H1 (cell line): Measurements from ENCODE around the gene TNF. TPM values are rescaled to one million over a fixed set of nuclear protein-coding genes. Genes with fewer than 3 reads are reported as not detected.

ENCODE experiments used
- CEBPB ChIP-seq: IDR thresholded peaks from 2 replicates; pipeline ENCODE4 v1.6.1; 2012; ENCODE audit warnings: low read depth, low read length
- EGR1 ChIP-seq: IDR thresholded peaks from 2 replicates; pipeline ENCODE4 v1.6.1; 2011; ENCODE audit warnings: low read depth, low read length, borderline replicate concordance
- EP300 ChIP-seq, 2 experiments: IDR thresholded peaks; 1 replicate in 1 of 2; 2 replicates in 1 of 2; pipeline ENCODE4 v1.6.1; 2011 to 2012; ENCODE audit warnings: low read depth in 2 of 2, low read length in 2 of 2, mild to moderate bottlenecking in 2 of 2, borderline replicate concordance in 1 of 2, inconsistent platforms in 1 of 2, moderate library complexity in 1 of 2
- HDAC2 ChIP-seq, 2 experiments: fragments of 300-600 bp in 1 of 2; sonication (generic) in 1 of 2; IDR thresholded peaks; 2 replicates each; pipeline ENCODE4 v1.6.1; 2011 to 2012; ENCODE audit warnings: low read depth in 2 of 2, low read length in 2 of 2, mild to moderate bottlenecking in 2 of 2, moderate library complexity in 2 of 2, borderline replicate concordance in 1 of 2, inconsistent platforms in 1 of 2
- PHF8 ChIP-seq: fragments of 200-600 bp; sonication (generic); conservative IDR thresholded peaks from 2 replicates; pipeline ENCODE4 v1.7.1; 2012; ENCODE audit warnings: low read depth, mild to moderate bottlenecking, inconsistent platforms, low read length, moderate library complexity
- POLR2A ChIP-seq, 2 experiments: IDR thresholded peaks; 1 replicate in 1 of 2; 2 replicates in 1 of 2; pipeline ENCODE4 v1.6.1; 2011; ENCODE audit warnings: low read depth in 2 of 2, low read length in 2 of 2, mild to moderate bottlenecking in 2 of 2; ENCODE audit errors: control extremely low read depth in 1 of 2
- POLR2AphosphoS5 ChIP-seq: IDR thresholded peaks from 2 replicates; pipeline ENCODE4 v1.6.1; 2011; ENCODE audit warnings: low read depth, low read length
- RAD21 ChIP-seq, 2 experiments: IDR thresholded peaks in 1 of 2; conservative IDR thresholded peaks in 1 of 2; 2 replicates each; pipeline ENCODE4 v1.6.1; 2011; ENCODE audit warnings: low read depth in 2 of 2, low read length in 2 of 2, improper control_type of control experiment in 1 of 2, inconsistent platforms in 1 of 2, mild to moderate bottlenecking in 1 of 2, moderate library complexity in 1 of 2
- SAP30 ChIP-seq: fragments of 300-600 bp; sonication (generic); IDR thresholded peaks from 2 replicates; pipeline ENCODE4 v1.7.1; 2012; ENCODE audit warnings: low read length, moderate library complexity, mild to moderate bottlenecking, inconsistent platforms; ENCODE audit not compliant: insufficient read depth, insufficient replicate concordance
- SIN3A ChIP-seq, 2 experiments: IDR thresholded peaks in 1 of 2; conservative IDR thresholded peaks in 1 of 2; 2 replicates each; pipeline ENCODE4 v1.6.1; 2011 to 2012; ENCODE audit warnings: low read length in 2 of 2, improper control_type of control experiment in 1 of 2, low read depth in 1 of 2, mild to moderate bottlenecking in 1 of 2
- SP2 ChIP-seq: IDR thresholded peaks from 2 replicates; pipeline ENCODE4 v1.6.1; 2012; ENCODE audit warnings: mild to moderate bottlenecking, low read length, inconsistent platforms
- TAF1 ChIP-seq: IDR thresholded peaks from 2 replicates; pipeline ENCODE4 v1.6.1; 2011; ENCODE audit warnings: mild to moderate bottlenecking, low read depth, low read length
- TEAD4 ChIP-seq: IDR thresholded peaks from 2 replicates; pipeline ENCODE4 v1.6.1; 2012; ENCODE audit warnings: low read depth, low read length, inconsistent platforms, mixed read lengths
- YY1 ChIP-seq: IDR thresholded peaks from 2 replicates; pipeline ENCODE4 v1.6.1; 2011; ENCODE audit warnings: low read depth, mild to moderate bottlenecking, low read length
- polyA plus RNA-seq, 7 experiments: library from polyadenylated mRNA; depleted of rRNA in 3 of 7; stranded (reverse) in 5 of 7; unstranded in 2 of 7; fragments of >200 nt in 5 of 7; fragments of 200-250 nt in 2 of 7; gene quantifications; 1 replicate in 5 of 7; 2 replicates in 1 of 7; 4 replicates in 1 of 7; pipeline versions ENCODE4 v1.2.1 to v1.2.3, GENCODE V29; 2011 to 2013; ENCODE audit warnings: missing spikeins in 2 of 7, mixed read lengths in 2 of 7
- total RNA-seq: library from RNA; stranded (reverse); fragmentation: NEBNext Ultra II Directional; extraction: Animal tissue kit (Norgen Biotek cat#: 25700); gene quantifications from 2 replicates; pipeline ENCODE4 v1.2.1, GENCODE V29; 2021
- TF ChIP-seq, protein P1 (sequence below): IDR thresholded peaks from 2 replicates; pipeline ENCODE4 v1.6.1; 2012; ENCODE audit warnings: inconsistent platforms

TNF gene
- total and polyA plus RNA-seq, 2 of the 8 experiments (the other 6 are each of a cell fraction or from before 2014, with no cell fraction given) = not detected

DNA sequence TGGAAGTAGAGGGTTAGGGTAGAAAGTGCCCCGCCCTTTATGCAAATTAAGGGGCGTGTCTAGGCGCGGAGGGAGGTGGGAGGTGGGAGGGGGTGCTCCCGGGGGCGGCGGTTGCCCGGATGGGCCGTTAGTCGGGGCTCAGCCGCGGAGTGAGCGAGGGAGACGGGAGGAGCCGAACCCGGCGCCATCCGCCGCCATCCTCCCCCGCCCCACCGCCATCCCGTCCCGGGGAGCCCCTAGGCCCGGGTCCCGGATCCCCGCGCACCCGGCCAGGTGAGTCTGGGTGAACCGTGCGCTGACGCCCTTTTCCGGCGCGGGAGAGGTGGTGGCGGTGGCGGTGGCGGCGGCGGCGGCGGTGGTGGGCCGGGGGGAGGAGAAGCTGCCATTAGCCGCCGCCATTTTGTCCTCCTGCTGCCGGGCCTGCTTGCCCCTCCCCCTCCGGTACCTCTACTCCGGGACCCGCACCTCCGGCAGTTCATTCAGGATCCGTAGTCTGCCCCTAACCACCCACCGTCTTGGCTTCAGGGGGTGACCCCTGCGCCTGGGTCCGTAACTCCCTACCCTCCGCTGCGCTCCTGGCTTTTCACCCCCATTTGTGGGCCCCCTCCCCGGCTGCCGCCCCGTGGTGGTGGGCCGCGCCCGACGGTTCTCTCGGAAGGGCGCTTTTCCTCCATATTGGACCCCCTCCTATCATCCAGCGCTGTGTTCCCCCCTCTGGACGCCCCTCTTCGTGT, 45.4 kb downstream of the TNF start, which contains the start of gene PRRC2A (continued):
- TF ChIP-seq, protein P1, sequence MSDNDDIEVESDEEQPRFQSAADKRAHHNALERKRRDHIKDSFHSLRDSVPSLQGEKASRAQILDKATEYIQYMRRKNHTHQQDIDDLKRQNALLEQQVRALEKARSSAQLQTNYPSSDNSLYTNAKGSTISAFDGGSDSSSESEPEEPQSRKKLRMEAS = peak; percentile 54; the same call in 1 of the 2 replicates
- TF ChIP-seq SIN3A (conservative IDR thresholded peaks at IDR 0.05 in 1 of 2, IDR thresholded peaks at IDR 0.05 in 1 of 2; ENCODE audit: low read depth in 1 of 2, low read length in 2 of 2) (peak in 1 of 2 experiments; percentile 63; a peak in 1 of 4 replicates), YY1 (peak; percentile 95), POLR2A (IDR thresholded peaks at IDR 0.05; ENCODE audit: control extremely low read depth in 1 of 2, low read depth in 2 of 2, low read length in 2 of 2) (peak; percentile 75 to 83), SP2 (no peak), TEAD4 (no peak), SAP30 (no peak), EGR1 (0 out of 2 replicates have a peak, but pooled peaks have one; percentile 6), RAD21 (IDR thresholded peaks at IDR 0.05 in 1 of 2, conservative IDR thresholded peaks at IDR 0.05 in 1 of 2; ENCODE audit: low read depth in 2 of 2, low read length in 2 of 2) (no peak), CEBPB (no peak), POLR2AphosphoS5 (peak; percentile 98), EP300 (IDR thresholded peaks at IDR 0.05; ENCODE audit: borderline replicate concordance in 1 of 2, low read depth in 2 of 2, low read length in 2 of 2) (peak; percentile 2 to 33; a peak in 2 of 3 replicates), HDAC2 (IDR thresholded peaks at IDR 0.05; ENCODE audit: borderline replicate concordance in 1 of 2, low read depth in 2 of 2, low read length in 2 of 2) (peak in 1 of 2 experiments; percentile 60; a peak in 1 of 4 replicates), TAF1 (peak; percentile 97), PHF8 (peak; percentile 69)
- TF ChIP-seq, all 59 proteins: peak for 17
